Measurements from ENCODE around the gene PALM. TPM values are rescaled to one million over a fixed set of nuclear protein-coding genes. Genes with fewer than 3 reads are reported as not detected.
"Not testable (repeated sequence)": the region's sequence is repeated elsewhere in the genome, so short reads cannot be mapped to it uniquely, and the experiment has no call there.

The PALM gene
- total RNA-seq, 4 donors from 2014 or later, result 21.5 to 111 (median 53.0) TPM

GRCh38 chr19:742540-743075 is 33.9 kb downstream of the PALM start:
- 100% methylated on average over 3 of the region's 24 CpGs; no CpG with 5 or more reads in 1 of the 2 donors for WGBS, 2 donors (ENCODE audit: low coverage in 1 of 2)
- H3K36me3 ChIP-seq, result peaks cover 0 to 36% of the 10 kb centered on the region in 2 donors
- TF ChIP-seq CTCF (IDR thresholded peaks at IDR 0.05) (no peak), POLR2AphosphoS5 (IDR thresholded peaks at IDR 0.05) (no peak), POLR2A (IDR thresholded peaks at IDR 0.05) (no peak), EP300 (IDR thresholded peaks at IDR 0.05) (no peak)
- H3K4me1 ChIP-seq, result no peaks in the 10 kb centered on the region
- H3K4me3 ChIP-seq, result no peak overlapping the region
- no peak overlapping the region for H3K27ac ChIP-seq
- ATAC-seq, result no peak
- peaks cover 0 to 38% (median 2%) of the 10 kb centered on the region in 3 donors for H3K9me3 ChIP-seq
- H3K27me3 ChIP-seq, result peaks cover 4% of the 10 kb centered on the region

- H3K36me3 ChIP-seq, result peaks cover 0 to 42% of the 10 kb centered on the region in 2 donors
- 48% methylated on average over 5 of the region's 13 CpGs; no CpG with 5 or more reads in 1 of the 2 donors for WGBS, 2 donors (ENCODE audit: low coverage in 1 of 2)
Measured at GRCh38 chr19:743168-743687, 34.5 kb downstream of the PALM start.

GRCh38 chr19:745138-745537 is 36.4 kb downstream of the PALM start:
- H3K4me3 ChIP-seq, H3K27ac ChIP-seq, H3K4me1 ChIP-seq, ATAC-seq: not testable (repeated sequence)
- H3K9me3 ChIP-seq, result peaks cover 0 to 45% (median 4%) of the 10 kb centered on the region in 3 donors
- H3K36me3 ChIP-seq, result peaks cover 0 to 36% of the 10 kb centered on the region in 2 donors
- WGBS, 2 donors (ENCODE audit: low coverage in 1 of 2), result 40 to 51% methylated on average over 1 to 5 of the region's 7 CpGs
- H3K27me3 ChIP-seq, result peaks cover 24% of the 10 kb centered on the region

More at GRCh38 chr19:743168-743687, 34.5 kb downstream of the PALM start:
- Histone ChIP-seq H3K4me1 (no peaks in the 10 kb centered on the region), H3K27ac (no peak overlapping the region), H3K27me3 (peaks cover 10% of the 10 kb centered on the region), H3K4me3 (no peak overlapping the region), H3K9me3 (peaks cover 0 to 44% (median 4%) of the 10 kb centered on the region in 3 donors)
- no peak for TF ChIP-seq POLR2AphosphoS5 (IDR thresholded peaks at IDR 0.05)
- no peak for TF ChIP-seq POLR2A (IDR thresholded peaks at IDR 0.05)
- no peak for TF ChIP-seq CTCF (IDR thresholded peaks at IDR 0.05)
- TF ChIP-seq EP300 (IDR thresholded peaks at IDR 0.05), result no peak
- no peak for ATAC-seq

- peaks cover 0 to 30% of the 10 kb centered on the region in 2 donors for H3K36me3 ChIP-seq
- no peak overlapping the region for H3K27ac ChIP-seq
- no peak for TF ChIP-seq POLR2A (IDR thresholded peaks at IDR 0.05)
- no peak for TF ChIP-seq POLR2AphosphoS5 (IDR thresholded peaks at IDR 0.05)
- no peak for TF ChIP-seq EP300 (IDR thresholded peaks at IDR 0.05)
- no peak for TF ChIP-seq CTCF (IDR thresholded peaks at IDR 0.05)
- no peak overlapping the region for H3K4me3 ChIP-seq
- H3K27me3 ChIP-seq, result peaks cover 34% of the 10 kb centered on the region
- ATAC-seq, result no peak
- WGBS, 2 donors (ENCODE audit: low coverage in 1 of 2), result 100% methylated on average over 3 of the region's 43 CpGs; no CpG with 5 or more reads in 1 of the 2 donors
- H3K4me1 ChIP-seq, result no peaks in the 10 kb centered on the region
- peaks cover 0 to 45% (median 4%) of the 10 kb centered on the region in 3 donors for H3K9me3 ChIP-seq
Measured at GRCh38 chr19:746208-746819, 37.6 kb downstream of the PALM start.

GRCh38 chr19:746956-747355 is 38.2 kb downstream of the PALM start:
- no CpG with 5 or more reads among the region's 22 CpGs for WGBS, 2 donors (ENCODE audit: low coverage in 1 of 2)
- Histone ChIP-seq H3K9me3 (peaks cover 0 to 45% (median 4%) of the 10 kb centered on the region in 3 donors), H3K27ac (no peak overlapping the region), H3K27me3 (peaks cover 41% of the 10 kb centered on the region), H3K4me3 (no peak overlapping the region), H3K4me1 (no peaks in the 10 kb centered on the region), H3K36me3 (peaks cover 0 to 27% of the 10 kb centered on the region in 2 donors)
- TF ChIP-seq POLR2AphosphoS5 (IDR thresholded peaks at IDR 0.05) (no peak), CTCF (IDR thresholded peaks at IDR 0.05) (no peak), POLR2A (IDR thresholded peaks at IDR 0.05) (no peak), EP300 (IDR thresholded peaks at IDR 0.05) (no peak)
- no peak for ATAC-seq
